ENCODE results near the gene SLC6A7.

Gene SLC6A7

DNA sequence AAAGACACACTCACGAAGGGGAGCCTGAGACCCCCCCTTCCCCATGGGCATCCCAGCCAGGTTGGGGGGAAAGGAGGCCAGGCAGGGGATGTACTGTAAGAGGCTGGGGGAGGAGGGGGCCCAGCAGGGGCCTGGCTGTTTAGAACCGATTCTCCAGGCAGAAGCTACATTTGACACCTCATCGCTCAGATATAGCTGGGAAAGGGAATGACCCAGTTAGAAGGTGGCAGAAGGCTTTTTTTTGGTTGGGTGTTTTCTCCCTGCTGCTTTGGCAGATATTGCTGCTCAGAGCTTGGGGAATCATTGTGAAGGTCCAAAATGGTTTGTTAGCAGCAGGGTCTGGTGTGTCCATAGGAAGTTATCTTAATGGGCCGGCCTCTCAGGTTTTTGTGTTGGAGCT is 17.3 kb upstream of the SLC6A7 start:
- DNase-seq (ENCODE audit: low read depth in 4 of 4, low spot score in 1 of 4): no peak

- no peak for DNase-seq (ENCODE audit: low read depth in 4 of 4, low spot score in 1 of 4)
These were observed 16.7 kb upstream of the SLC6A7 start for GRCh38 chr5:150173161-150173560.

DNA sequence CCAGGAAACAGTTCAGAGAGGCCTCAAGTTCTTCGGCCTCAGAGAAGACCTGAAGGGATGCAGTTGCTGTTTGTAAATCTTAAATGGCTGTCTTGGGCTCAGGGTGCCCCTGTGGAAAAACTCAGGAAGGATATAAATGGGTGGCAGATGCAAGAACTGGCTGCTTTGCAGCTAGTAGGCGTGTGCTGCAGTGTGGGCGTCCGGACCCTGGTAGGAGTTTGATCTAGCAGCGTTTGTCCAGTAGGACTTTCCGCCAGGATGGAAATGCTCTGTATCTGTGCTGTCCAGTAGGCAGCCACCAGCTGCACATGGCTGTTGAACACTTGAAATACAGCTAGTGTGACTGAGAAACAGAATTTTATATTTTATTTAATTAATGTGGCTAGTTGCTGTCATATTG is 15.6 kb upstream of the SLC6A7 start:
- no peak for DNase-seq (ENCODE audit: low read depth in 4 of 4, low spot score in 1 of 4)

DNA sequence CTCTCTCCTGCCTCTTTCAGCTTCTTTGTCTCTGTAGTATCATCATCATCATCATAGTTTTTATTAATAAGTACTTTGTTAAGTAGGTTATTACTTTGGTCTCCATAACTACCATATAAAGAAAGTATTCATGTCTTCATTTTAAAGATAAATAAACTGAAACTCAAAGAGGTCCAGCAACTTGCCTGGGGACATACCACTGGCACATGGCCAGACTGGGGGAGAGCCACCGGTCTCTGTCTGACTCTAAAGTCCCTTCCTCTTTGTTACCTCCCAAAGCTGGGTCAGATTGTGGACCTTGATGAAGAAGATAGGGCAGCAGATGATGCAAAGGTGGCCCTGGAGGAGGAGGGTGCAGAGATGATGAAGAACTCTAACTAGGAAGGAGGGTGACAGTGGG is 14.8 kb upstream of the SLC6A7 start:
- no peak for DNase-seq (ENCODE audit: low read depth in 4 of 4, low spot score in 1 of 4)

- DNase-seq (ENCODE audit: low read depth in 4 of 4, low spot score in 1 of 4): no peak
These were observed 14.3 kb upstream of the SLC6A7 start for GRCh38 chr5:150175536-150175935.

DNA sequence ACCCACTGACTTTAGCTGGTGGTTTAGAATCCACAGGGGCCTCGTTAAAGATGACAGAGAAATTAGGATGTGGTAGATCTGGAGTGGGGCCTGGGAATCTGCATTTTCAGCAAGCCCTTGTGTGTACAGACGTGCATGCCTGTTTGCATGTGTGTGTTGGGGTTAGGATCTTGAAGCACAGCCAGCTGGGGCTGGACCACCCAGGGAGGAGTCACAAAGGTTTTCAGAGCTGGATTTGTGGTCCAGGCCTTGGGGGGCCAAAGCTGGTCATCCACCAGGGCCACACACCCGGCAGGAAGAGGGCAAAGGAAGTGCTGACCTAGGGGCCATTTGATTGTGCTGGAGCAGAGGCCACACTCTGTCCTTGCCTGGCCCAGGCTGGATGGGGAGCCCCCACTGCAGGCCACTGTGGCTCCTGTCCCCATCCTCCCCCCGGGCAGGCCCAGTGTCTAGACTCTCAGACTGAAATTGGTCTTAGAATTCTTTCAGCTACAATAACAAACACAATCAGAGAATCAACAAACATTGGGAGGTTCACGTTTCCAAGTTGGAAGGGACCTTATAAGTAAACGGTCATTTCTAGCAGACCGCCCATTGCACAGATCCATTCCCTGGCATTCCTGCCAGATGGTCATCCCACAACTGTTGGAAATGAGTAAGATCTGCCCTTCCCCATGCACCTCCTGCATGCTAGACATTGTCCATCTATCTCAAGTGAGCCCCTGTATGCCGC is 13.0 kb upstream of the SLC6A7 start:
- no peak for DNase-seq (ENCODE audit: low read depth in 4 of 4, low spot score in 1 of 4)

DNA sequence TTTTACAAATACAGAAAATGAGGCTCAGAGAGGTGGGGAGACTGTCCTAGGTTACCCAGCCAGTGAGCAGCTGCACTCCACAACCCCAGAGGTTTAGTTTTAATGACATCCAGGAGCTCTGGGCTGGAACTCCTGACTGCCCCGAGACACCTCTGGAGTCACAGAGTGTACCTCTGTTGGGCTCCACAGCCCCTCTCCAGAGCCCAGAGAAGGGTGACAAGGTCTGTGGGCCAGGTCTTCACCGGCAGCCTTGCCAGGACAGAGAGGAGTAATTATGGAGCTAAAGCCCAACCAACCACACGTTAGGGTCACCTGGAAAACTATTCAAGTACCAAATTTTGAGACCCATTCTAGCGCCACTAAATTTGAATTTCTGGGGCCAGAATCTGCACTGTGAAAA is 12.1 kb upstream of the SLC6A7 start:
- DNase-seq (ENCODE audit: low read depth in 4 of 4, low spot score in 1 of 4): no peak

DNA sequence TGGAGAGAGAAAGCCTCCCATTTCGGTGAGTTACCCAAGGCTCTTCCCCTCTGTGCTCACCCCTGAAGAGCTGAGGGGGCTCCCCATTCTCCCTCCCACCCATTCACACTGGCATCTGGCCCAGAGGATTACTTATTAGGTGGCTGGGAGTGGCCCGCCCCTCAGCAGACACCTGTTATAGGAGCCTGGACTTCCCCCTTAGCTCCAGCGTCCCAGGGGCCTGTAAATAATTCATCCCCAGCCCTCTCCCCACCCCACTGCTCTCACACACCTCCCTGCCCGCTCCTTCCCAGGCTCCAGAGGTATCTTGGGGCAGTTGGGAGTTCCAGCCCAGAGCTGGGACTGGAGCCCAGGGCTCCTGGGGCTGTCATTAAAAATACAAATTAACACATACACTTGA is 11.6 kb upstream of the SLC6A7 start:
- DNase-seq (ENCODE audit: low read depth in 4 of 4, low spot score in 1 of 4): no peak

DNA sequence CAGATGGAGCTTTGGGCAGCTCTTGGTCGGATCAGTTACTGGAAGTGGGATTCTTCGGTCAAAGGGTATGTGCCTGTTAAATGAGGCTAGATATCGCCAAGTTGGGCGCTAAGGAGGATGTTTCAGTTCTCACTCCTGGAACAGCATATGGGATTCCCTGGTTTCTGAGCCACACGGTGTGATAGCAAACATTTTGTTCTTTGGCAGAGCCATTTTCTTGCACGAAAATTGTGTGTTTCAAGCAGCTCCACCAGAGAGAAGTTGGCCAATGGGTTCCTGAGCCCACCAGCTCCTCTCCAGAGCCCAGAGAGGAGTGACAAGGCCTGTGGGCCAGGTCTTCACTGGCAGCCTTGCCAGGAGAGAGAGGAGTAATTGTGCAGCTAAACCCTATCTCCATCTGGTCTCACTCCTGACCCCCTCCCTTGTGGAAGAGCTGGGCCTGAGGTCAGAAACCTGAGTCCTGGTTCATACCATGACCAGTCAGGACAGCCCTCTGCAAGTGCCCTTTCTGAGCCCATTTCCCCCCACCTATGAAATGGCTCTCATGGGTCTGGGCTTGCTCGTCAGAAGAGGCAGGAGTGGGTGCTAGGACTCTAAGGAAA is 10.7 kb upstream of the SLC6A7 start:
- no peak for DNase-seq (ENCODE audit: low read depth in 4 of 4, low spot score in 1 of 4)

DNA sequence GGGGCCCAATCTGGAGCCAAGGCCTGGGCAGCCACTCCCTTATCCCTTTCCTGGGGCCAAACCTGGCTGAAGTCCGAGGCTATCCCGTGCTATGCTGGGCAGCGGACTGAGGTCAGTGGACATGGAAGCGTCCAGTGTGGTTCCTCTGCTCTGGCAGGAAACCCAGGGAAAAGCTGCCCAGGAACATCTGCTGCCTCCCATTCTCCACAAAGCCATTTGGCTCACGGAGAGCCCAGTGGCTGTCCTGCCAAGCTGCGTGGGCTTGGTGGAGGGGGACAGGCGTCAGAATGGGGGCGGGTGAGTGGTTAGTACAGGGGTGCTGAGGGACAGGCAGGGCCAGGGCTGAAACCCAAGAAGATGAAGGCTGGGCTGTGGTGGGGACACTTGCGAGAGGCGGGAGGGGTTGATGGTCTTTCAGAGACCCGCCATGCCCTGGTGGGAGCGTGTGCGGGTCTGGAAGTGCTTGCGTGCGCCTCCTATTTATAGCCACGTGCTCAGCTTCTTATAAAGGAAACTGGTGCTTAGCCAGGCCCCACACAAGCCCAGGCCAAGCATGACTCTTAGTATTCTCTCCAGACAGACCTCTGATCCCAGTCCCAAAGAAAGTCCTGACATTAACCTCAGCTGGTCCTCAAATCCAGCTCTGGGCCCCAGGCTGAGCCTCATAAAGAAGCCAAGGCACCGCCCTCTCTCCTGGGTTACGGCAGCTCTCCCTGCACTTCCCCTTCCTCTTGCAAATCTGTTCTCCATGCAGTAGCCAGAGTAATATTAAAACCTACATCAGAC is 9.4 kb upstream of the SLC6A7 start:
- DNase-seq (ENCODE audit: low read depth in 4 of 4, low spot score in 1 of 4): no peak

DNA sequence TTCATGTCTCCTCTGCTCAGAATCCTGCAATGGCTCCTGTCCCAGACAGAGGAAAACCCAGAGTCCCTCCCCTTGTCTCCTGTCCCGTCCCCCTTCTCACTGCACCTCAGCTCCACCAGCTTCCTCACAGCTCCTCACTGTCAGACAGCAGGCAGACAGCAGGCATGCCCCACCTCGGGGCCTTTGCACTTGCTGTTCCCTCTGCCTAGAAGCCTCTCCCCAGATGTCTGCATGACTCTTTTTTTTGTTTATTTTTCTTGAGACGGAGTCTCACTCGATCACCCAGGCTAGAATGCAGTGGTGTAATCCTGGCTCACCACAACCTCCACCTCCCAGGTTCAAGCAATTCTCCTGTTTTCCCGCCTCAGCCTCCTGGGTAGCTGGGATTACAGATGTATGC is 8.8 kb upstream of the SLC6A7 start:
- no peak for DNase-seq (ENCODE audit: low read depth in 4 of 4, low spot score in 1 of 4)

DNA sequence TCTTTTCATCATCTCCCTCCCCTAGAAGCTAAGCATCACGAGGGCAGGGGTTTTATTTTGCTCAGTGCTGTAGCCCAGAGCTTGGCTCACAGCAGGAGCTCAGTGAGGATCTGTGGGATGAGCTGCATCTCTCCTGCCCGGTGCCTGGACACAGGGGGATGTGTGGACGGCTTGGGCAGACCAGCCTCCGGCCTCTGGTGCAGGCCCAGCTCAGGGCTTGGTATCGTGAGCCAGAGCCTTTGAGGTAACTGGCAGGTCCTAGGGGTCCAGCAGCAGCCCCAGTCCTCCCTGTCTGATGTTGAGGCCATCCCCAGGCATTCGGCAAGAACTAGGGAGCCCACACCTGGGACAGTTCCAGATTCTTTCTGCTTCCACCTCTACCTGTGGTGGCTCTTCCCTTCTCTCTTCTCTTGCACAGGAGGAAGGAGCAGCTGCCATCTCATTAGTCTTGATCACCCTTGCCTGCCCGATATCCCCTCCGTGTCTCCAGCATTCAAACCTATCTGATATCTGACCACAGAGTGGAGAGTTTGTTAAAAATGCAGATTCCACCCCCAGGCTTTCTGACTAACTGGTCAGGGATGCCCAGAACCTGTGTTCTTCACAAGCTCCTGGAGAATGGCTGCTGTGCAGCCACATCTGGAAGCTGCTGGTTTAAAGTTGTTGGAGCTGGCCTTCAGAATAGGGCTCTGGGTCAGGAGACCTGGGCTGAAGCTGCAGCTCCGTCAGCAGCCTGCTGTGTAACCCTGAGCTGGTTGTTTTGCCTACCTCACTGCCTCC is 7.9 kb upstream of the SLC6A7 start:
- no peak for DNase-seq (ENCODE audit: low read depth in 4 of 4, low spot score in 1 of 4)

DNA sequence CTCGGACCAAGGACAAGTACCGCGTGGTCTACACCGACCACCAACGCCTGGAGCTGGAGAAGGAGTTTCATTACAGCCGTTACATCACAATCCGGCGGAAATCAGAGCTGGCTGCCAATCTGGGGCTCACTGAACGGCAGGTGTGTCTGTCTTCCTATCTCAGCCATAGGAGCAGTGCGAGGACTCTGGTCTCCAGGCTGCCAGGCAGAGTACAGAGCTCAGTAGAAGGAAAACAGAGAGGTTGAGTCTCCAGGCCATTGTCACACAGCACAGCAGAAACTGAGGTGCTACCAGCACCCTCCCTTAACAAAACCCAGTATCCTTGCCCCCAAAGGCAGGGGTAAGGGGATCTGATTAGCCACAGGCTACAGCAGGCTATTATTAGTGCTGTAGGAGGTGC is 7.1 kb upstream of the SLC6A7 start:
- DNase-seq (ENCODE audit: low read depth in 4 of 4, low spot score in 1 of 4): no peak

DNA sequence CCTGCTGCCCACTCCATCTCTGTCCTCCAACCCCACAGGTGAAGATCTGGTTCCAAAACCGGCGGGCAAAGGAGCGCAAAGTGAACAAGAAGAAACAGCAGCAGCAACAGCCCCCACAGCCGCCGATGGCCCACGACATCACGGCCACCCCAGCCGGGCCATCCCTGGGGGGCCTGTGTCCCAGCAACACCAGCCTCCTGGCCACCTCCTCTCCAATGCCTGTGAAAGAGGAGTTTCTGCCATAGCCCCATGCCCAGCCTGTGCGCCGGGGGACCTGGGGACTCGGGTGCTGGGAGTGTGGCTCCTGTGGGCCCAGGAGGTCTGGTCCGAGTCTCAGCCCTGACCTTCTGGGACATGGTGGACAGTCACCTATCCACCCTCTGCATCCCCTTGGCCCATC is 6.4 kb upstream of the SLC6A7 start:
- no peak for DNase-seq (ENCODE audit: low read depth in 4 of 4, low spot score in 1 of 4)

DNA sequence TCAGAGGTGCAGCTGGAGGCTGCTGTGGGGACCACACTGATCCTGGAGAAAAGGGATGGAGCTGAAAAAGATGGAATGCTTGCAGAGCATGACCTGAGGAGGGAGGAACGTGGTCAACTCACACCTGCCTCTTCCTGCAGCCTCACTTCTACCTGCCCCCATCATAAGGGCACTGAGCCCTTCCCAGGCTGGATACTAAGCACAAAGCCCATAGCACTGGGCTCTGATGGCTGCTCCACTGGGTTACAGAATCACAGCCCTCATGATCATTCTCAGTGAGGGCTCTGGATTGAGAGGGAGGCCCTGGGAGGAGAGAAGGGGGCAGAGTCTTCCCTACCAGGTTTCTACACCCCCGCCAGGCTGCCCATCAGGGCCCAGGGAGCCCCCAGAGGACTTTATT is 5.9 kb upstream of the SLC6A7 start:
- DNase-seq (ENCODE audit: low read depth in 4 of 4, low spot score in 1 of 4): no peak

DNA sequence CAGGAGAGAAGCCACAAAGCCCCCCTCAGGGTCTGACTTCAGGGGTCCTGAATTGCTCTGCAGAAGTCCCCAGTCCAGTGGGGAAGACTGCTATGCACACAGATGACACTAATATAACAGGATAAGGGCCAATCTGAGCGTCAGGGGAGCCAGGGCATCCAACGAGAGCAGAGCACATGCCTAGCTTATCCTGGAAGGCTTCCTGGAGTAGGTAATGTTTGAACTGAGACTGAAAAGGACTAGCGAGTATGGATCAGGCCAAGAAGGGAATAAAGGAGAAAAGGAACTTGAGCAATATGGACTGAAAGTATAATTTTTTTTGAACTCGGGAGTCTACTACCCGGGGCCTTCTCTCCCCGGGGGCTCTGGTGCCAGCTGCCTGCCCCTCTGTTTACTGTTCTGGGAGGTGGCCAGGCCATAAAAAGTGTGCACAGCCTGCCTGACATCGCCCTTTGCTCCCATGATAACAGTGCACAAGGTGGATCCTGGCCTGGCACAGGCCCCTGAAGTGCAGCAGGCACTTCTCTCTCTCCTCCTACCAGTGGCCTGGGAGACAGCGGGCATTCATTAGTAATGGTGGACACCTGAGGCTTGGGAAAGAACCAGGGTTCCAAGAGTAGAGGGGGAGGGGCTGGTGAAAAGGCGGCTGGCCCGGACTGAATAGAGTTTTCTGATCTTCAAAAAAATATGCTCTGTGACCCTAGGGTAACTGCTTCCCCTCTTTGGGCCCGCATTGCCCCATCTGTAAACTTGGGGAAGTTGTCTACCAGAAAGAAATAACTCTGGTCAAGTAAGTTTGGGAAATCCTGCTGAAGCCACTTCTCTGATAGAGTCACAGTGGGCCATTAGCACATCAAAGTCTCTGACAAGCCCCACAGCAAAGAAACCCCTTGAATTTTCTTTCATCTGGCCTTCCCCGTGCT is 4.6 kb upstream of the SLC6A7 start:
- DNase-seq (ENCODE audit: low read depth in 4 of 4, low spot score in 1 of 4): no peak

DNA sequence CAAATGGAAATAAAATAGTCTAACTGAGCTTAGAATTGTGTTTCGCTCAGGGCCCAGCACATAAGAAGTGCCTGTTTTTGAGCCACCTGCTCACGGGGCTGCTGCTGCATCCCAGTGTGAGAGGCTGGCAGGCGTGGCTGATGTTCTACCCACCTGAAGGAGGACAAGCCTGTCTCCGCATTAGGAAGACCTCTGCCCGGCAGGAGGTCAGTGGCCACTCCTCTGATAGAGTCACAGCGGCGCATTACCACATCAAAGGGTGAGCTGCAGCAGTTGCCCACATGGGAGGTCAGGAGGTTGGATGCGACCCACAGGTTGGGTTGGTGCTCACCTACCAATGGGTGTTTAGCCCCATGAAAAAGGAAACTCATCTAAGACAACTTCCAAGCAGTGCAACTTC is 3.7 kb upstream of the SLC6A7 start:
- DNase-seq (ENCODE audit: low read depth in 4 of 4, low spot score in 1 of 4): no peak

DNA sequence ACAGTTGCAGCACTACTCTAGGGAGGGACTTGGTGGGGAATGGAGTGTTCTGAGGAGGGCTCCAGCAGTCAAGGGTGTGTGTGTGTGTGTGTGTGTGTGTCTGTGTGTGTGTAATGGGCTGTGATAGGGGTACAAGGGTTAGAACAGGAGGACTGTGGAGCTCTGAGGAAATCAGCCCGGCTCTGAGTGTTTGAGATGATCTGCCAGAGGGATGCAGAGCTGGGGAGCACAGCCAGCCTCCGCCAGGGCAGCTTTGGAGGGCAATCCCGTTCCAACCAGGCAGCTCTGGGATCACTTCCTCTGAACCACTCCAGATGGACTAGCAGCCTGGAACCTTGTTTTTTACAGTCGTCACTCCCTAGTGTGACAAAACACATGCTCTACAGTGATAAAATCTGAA is 3.0 kb upstream of the SLC6A7 start:
- DNase-seq (ENCODE audit: low read depth in 4 of 4, low spot score in 1 of 4): no peak

- no peak for DNase-seq (ENCODE audit: low read depth in 4 of 4, low spot score in 1 of 4)
These were observed 1.6 kb upstream of the SLC6A7 start for GRCh38 chr5:150188146-150188842.

DNA sequence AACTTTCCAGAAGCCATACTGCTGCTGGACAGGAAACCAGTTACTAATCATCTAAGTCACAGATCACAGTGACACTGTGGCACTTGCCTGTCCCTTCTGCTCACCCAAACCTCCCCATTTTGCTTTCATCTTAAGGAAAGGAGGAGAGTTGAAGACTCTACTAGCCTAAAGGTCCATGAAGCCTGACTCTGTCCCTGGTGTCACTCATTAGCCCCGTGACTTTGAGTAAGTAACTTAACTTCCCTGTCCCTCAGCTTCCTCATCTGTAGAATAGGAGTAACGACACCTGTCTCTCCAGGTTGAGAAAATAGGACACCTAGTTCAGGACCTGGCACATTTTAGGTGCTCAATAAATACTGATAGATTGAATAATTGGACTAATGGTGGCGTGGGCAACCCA is 536 bp upstream of the SLC6A7 start:
- no peak for DNase-seq (ENCODE audit: low read depth in 4 of 4, low spot score in 1 of 4)
